NCI-H2081 treated with DMSO at 0.1 percent for 48 hours (cell line): Measurements from ENCODE around the gene IL1F10.

Experiments used
- DNase-seq: peaks from one replicate; lab custom pipeline; 2025; lab: John Stamatoyannopoulos, UW

Gene IL1F10

DNA sequence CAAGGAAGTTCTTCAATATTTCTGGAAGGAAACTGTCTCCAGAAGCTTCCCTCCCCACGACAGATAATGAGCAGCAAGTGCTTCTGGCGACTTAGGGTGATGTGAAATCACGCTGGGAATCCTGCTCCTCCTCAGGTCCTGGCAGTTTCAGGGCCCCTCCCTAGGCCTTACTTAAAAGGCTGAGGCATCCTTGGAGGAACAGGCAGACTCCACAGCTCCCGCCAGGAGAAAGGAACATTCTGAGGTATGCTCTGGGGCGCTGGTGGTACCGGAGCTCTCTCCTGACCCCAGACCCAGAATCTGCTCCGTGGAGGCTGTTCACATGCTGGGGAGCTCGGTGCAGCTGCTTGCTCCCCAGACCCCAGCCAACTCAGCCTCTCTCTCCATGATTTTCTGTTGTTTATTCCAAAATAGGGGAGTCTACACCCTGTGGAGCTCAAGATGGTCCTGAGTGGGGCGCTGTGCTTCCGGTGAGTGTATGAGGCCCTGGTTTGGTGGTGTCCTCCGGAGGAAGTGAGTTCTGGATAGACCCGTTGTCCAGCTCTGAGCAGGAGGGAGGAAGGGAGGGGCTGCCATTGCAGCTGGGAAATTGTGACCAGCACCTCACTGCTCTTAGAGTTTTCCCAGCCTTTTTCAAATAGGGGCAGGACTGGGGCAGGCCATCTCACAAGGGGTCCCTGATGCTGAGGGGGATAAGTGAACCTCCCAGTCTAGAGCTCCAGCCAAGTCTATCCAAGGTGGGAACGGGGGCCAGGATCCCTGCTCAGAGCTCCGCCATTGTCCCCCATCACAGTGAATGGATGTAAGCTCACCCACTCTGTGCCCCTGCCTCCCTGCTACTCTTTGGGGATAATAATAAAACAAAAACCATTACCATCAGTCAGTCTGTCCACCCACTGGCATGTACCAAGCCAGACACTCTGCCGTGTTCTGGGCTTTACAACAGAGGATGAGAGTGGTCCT is 8.5 kb upstream of the IL1F10 start, which contains the start of gene IL36RN:
Gene IL36RN, plus strand, starts transcription at position 201 of the 963 bp plus-strand sequence. Its CDS starts 241 bp downstream, at position 442.
- no peak for DNase-seq

DNA sequence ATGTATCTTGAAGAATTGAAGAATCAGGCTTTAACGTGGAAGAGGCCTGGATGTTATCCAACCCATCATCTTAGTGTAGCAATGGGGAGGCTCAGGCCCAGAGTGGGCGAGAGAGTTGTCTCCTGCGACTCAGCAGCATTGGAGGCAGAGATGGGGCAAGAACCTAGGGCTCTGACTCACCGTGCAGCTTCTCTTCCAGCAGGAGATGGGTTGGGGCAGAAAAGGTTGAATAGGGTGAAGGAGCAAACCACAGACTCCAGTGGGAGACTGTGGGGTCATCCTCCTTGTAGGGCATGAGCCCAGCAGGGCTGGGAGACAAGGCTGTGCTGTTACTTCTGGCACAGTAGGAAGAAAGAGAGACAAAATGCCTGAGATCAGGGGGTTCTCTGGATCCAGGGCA is 7.4 kb upstream of the IL1F10 start:
- DNase-seq, result no peak

DNA sequence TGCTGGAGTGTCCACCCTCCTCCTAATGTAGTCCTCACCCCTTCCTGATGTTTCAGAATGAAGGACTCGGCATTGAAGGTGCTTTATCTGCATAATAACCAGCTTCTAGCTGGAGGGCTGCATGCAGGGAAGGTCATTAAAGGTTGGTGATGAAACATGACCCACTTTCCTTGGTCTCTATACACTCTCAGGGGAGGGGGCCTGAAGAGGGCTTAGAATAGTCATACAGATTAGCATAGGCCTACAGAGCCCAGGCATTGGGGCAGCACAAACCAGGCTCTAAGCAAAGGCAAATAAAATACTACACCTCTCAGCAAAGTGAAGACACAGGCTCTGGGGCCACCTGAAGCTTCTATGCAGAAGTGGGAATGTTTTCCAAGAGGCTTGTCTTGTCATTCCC is 7.0 kb upstream of the IL1F10 start:
- DNase-seq, result no peak

DNA sequence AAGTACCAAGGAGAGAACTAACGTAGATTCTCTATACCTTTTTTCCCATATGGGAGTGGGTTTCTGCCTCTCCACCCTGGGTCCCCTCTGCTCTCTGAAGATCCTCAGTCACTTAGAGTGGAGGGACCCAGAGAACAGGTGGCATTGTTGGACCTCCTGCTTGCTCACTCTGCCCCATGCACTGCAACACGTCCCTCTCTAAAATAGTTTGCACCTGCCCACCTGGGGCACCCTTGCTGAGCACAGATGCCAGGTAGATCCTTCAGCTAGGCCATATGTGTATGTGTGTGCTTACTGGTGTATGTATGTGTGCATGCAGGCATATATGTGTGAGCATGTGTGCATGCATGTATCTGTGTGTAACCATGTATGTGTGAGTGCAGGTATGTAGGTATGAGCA is 6.5 kb upstream of the IL1F10 start:
- no peak for DNase-seq

DNA sequence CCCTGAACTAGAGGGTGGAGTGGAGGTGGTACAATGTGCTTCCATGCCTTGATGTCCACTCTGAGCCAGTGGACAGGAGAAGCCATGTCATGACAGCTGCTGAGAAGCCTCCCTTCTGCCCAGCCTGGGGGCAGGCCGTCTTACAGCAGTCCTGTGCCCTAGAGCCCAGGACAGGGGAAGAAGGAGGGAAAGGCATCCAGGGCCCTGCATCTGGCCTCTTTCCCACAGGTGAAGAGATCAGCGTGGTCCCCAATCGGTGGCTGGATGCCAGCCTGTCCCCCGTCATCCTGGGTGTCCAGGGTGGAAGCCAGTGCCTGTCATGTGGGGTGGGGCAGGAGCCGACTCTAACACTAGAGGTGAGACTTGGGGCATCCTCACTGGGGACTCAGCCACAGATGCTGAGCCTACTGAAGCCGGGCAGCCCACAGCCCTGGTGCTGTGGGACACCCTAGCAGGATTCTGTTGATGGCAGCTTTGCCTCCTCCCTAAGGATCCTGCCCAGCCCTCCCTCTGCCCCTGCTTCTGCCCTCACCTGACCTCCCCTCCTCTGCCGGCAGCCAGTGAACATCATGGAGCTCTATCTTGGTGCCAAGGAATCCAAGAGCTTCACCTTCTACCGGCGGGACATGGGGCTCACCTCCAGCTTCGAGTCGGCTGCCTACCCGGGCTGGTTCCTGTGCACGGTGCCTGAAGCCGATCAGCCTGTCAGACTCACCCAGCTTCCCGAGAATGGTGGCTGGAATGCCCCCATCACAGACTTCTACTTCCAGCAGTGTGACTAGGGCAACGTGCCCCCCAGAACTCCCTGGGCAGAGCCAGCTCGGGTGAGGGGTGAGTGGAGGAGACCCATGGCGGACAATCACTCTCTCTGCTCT is 5.6 kb upstream of the IL1F10 start:
- DNase-seq, result no peak

DNA sequence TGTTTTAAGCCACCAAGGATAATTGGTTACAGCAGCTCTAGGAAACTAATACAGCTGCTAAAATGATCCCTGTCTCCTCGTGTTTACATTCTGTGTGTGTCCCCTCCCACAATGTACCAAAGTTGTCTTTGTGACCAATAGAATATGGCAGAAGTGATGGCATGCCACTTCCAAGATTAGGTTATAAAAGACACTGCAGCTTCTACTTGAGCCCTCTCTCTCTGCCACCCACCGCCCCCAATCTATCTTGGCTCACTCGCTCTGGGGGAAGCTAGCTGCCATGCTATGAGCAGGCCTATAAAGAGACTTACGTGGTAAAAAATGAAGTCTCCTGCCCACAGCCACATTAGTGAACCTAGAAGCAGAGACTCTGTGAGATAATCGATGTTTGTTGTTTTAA is 3.5 kb upstream of the IL1F10 start:
- no peak for DNase-seq

DNA sequence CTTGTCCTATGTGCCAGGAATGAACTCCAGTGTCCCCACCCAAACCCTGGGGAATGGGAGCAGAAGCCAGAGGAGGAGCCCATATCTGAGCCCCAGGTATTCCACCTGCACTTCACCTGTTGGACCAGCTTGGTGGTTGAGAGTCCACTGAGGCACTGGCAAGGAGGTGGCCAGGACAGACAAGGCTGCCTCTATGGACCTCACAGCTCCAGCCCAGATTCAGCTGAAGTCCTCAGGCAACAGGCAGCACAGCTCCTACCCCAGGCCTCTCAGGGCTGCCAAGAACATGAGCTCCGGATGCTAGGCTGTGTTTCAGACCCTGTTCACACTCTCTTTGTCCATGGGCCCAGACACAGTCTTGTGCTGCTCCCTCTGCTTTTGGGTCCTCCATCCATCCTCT is 2.9 kb upstream of the IL1F10 start:
- no peak for DNase-seq

DNA sequence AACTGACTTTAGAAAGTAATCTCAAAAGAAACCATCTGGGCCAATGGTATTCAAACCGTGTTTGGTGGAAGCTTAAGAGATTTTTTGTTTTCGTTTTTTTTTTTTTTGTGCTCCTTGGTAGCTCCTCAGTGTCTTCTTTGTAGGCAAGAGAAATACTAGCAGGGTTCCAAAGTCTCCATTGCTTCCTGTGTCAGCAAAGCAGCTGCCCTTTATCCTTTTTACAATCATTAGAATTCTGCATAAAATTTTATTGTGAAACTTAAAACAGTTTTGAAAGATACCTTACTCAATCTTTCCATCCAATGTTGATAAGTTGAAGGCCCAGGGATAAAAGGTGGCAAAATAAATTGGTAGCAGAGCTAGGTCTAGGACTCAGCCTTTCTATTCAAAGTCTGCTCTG is 479 bp downstream of the IL1F10 start:
- DNase-seq, result no peak

DNA sequence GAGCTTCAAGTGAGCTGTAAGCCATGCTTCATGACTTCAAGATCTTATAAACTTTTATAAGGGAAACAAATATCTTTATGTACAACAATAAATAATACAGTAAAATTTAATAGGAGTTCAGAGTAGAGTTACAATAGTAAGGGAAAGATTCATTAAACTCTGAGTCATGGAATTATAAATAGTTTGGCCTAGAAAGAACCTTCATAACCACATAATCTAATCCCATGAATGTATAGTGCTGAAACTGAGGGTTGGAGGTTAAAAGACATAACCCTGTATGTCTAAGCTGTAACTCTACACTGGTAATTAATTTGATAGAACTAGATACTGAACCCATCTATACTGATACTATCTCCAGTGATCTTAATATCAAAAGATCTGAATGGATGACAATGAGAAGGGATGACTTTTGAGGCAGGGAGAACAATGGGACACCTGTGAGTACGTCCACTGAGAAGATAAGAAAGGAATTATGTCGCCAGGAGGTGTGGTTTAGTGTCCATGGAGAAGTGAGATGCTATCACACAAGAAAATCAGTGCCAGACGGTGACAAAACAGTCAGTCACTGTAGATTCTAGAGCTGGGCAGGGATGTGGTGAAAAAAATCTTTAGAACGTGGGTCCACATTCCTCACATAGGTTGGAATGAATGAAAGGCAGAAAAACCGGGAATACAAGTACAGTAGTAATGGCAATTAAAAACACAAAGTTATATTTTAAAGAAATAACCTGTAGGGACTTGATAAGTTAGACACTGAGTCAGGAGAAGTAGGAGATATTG is 1.1 kb downstream of the IL1F10 start:
- DNase-seq, result no peak

DNA sequence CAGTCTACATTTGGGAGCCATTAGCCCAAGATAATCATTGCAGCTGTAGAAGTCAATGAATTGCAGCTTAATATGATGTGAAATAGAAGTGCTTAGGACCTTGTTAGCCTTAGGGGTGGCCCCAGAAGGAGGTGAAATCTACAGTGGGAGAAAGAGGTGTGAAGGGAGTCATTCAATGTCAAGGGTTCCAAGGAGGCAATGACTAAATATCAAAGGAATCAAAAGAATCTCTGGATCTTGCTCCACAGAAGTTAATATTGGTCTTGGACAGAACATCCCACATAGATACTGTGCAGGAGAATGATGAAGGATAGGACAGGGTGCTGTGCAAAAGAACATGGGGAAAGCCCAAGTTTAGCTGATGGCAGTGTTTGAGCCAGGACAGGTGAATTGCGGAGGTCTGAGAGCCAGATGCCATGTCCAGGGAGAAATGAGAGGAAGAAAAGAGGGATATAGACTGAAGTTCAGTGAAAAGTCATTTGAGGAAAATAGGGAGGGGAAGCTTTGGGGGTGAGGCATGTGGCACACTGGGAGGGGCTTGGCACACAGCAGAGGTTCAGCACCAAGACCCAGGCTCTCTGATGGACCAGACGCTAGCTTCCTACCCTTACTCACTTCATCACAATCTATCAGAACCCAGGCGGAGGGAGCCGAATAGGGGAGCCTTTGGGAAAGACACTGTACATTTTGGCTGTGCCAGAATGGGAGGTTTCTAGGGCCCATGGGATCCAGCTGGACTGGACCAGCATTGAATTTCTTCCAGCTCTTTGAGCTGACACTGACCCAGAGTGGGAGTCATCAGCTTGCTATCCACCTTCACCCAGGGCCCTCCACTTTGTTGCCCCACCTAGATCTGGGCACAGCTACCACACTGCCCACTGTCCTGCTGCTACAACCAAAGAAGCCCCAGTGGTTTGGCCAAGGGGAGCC is 2.2 kb downstream of the IL1F10 start:
- no peak for DNase-seq

DNA sequence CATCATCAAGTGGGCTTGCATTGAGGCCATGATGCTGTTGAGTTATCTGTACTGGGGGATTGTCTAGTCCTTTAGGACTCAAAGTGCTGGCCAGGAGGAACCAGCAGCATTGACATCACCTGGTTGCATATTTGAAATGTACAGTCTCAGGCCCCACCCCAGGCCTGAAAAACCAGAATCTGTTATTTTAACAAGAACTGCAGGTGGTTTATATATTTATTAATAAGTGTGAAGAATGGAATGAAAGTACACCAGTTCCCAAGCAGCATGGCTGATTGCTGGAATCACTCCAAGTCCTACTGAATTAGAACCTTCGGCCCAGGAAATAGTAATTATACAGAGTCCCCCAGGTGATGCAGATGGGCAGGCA is 2.8 kb downstream of the IL1F10 start:
- no peak for DNase-seq

DNA sequence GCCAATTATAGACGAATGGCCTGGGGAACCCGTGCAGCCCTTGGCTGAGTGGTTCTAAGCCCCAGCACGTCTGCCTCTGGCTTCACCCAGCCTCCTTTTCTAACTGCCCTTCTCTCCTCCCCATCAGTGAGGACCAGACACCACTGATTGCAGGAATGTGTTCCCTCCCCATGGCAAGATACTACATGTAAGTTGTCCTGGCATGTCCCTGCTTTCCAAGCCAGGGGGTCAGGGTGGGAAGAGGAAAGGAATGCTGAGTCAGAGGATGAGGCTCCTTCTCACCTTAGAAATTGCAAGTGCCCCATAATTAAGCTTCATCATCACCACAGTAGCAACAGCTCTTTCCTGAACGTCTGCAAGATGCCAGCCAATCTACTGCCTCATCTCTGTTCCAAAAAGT is 4.8 kb downstream of the IL1F10 start:
- no peak for DNase-seq

DNA sequence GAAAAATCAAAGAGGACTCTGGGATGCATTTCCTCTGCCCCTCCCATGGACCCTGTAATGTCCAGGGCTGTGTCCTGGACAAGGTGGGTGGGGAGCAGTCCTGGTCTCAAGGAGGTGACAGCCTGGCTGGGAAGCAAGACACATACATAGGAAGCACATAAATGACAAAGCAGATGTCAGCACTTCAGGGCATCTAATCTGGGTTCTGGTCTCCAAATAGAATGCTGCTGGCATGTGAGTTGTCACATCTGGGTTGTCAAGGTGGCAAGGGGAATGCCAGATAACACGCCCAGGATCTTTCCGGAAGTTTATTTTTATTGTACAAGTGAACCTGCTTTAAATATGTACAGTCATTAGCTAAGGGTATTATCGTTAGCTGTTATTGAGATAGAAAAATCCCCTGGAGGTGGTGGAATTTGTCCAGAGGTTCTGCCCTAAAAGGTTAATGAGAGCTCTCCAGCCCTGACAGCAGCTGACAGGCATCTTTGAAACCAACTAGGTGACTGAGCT is 5.6 kb downstream of the IL1F10 start:
- DNase-seq, result no peak

DNA sequence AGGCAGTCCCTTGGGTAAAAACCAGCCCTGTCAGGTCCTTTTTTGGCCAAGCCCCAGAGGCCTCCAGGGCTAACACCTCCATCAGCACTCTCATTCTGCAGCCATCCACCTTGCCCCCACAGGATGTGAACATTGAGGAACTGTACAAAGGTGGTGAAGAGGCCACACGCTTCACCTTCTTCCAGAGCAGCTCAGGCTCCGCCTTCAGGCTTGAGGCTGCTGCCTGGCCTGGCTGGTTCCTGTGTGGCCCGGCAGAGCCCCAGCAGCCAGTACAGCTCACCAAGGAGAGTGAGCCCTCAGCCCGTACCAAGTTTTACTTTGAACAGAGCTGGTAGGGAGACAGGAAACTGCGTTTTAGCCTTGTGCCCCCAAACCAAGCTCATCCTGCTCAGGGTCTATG is 7.3 kb downstream of the IL1F10 start:
- no peak for DNase-seq

DNA sequence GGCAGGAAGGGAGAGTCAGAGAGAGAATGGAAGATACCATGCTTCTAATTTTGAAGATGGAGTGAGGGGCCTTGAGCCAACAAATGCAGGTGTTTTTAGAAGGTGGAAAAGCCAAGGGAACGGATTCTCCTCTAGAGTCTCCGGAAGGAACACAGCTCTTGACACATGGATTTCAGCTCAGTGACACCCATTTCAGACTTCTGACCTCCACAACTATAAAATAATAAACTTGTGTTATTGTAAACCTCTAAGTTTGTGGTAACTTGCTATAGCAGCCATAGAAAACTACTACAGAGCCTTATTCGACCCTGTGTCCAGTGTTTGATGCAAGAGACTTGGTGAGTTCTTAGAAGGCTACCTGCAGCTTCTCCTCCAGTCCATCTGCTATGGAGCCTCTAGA is 7.8 kb downstream of the IL1F10 start:
- DNase-seq, result no peak

DNA sequence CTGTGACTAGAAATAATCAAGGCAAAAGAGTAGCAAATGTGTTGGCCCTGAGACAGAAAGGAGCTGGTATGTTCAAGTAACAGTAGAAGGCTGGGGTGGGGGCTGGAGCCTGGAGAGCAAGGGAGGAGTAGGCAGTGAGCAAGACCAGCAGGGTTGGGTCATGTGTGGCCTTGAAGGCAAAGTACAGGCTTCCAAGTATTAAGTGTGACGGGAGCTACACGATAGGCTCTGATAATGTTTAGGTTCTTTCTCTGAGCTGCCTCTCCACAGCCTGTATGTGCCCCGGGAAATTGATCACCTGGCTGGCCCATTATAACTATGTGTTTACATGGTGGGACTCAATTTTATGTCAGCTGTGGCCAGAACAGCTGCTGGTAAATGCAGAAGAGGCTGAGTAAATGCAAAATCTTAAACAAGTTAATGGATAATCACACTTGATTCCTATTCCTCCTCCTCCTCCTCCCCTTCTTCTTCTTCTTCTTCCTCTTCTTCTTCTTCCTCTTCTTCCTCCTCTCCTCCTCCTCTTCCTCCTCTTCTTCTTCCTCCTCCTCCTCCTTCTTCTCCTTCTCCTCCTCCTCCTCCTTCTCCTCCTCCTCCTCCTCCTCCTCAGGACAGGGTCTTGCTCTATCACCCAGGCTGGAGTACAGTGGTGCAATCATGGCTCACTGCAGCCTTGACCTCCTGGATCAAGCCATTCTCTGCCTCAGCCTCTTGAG is 9.3 kb downstream of the IL1F10 start:
- DNase-seq, result no peak

DNA sequence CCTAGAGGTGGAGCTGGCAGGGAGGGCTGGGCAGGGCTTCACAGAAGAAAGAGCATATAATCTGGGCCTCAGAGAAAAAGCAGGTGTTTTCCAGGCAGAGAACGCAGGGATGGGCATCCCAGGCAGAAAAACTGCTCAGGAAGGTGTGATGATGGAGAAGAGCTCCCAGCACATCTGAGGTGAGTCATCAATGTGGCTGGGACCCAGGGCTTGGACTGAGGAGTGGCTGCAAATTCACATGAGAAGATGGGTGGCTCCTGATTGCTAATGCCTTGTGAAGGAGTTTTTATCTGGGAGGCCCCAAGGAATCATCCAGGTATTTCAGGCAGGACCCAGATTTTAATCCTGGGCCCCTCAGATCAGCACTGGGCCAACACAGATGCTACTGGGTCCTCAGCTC is 10.2 kb downstream of the IL1F10 start:
- DNase-seq, result no peak

DNA sequence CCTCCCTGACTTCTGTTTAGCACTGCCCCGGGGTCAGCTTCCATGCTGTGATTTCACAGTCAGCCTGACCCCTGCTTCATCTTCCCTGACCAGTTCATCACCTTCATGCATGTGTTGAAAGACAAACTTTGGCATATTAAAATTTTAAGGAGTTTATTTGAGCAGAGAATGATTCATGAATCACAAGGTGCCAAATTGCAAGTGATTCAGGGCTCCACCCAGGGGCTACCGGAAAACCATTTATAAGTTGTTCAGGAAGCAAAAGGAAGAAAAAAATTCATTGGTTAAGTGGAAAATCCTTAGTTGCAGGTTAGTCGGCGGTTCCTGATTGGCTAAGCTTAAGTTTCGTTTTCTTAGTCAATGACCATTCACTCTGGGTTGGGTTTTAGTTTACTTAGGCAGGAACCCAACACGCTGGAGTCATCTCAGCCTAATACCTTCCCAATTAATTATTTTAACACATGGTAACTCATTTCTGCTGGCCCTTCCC is 10.6 kb downstream of the IL1F10 start:
- no peak for DNase-seq

DNA sequence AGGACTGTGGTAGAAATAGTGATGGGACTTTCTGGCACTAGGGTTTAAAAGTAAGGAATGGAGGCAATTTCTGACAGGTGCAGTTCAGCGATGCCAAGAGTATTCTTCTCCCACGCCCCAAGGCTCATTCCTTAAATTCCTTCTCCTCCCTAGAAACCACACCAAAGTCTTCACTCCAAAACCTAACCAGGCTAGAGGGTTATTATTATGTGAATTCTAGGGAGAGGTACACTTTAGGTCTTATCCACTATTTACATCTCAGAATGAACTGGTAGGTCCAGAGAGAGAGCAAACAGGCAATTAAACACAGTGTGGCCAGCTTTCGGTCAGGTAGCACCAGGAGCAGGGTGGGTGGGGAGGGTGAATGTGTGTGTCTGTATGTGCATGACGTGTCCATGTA is 11.4 kb downstream of the IL1F10 start:
- no peak for DNase-seq

DNA sequence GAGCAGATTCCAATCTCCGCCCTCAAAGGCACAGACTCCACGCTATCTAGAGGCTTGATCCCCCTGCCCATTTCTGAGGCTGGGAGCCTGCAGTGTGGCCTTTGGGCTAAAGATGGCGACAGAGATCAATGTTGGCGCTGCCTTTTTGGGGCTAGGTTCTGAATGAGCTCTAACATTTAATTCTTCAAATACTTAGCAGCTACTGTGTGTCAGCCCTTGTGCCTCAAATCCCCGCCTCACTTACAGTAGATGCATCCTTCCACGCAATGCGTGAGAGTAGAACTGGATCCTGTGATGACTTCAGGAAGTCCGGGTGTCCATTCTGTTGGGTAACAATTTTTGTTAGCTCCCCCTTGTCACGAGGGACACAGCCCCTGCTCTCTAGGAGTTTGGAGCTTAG is 12.4 kb downstream of the IL1F10 start:
- DNase-seq, result no peak
